ENCODE measurements around the gene HINT2. TPM values are rescaled to one million over a fixed set of nuclear protein-coding genes. Genes with fewer than 3 reads are reported as not detected.

HINT2 gene
- polyA plus RNA-seq, 1 experiment, result 17.5 TPM

GRCh38 chr9:35792024-35792813 lies 22.6 kb downstream of the HINT2 start:
- ChIA-PET POLR2A (interaction anchor here (0.6 kb wide), 1 partner anchor 252 kb away, joined by 5 read pairs; no protein-coding TSS in a partner anchor), CTCF (interaction anchor here (0.6 to 2.2 kb wide), 5 partner anchors 26 to 154 kb away, joined by 3 to 9 read pairs (median 5); no protein-coding TSS in a partner anchor)
- Histone ChIP-seq H3K27me3 (ENCODE audit: control insufficient read depth, insufficient read depth, low read length) (no peaks in the 10 kb centered on the region), H3K4me3 (ENCODE audit: low read depth, low read length) (peak overlapping the region; percentile 65), H3K27ac (ENCODE audit: low read depth, low read length) (no peak overlapping the region), H3K9me3 (ENCODE audit: control insufficient read depth, insufficient read depth, low read length) (no peaks in the 10 kb centered on the region; the same call in 1 of the 2 replicates)
- no peak for TF ChIP-seq CTCF (IDR thresholded peaks at IDR 0.05; ENCODE audit: low read depth, low read length)
- DNase-seq (ENCODE audit: low read depth, low spot score), result no peak

GRCh38 chr9:35791297-35791921 lies 23.4 kb downstream of the HINT2 start, which contains the start of gene NPR2:
Gene NPR2, plus strand, starts transcription at chr9:35791591. Its CDS starts 818 bp downstream, at chr9:35792409.
- ChIA-PET POLR2A (interaction anchor here (0.6 kb wide), 1 partner anchor 253 kb away, joined by 5 read pairs; no protein-coding TSS in a partner anchor), CTCF (interaction anchor here (0.6 to 2.2 kb wide), 4 partner anchors 26 to 154 kb away, joined by 5 to 9 read pairs (median 6); no protein-coding TSS in a partner anchor)
- peak within 1 kb of the TSS; percentile 31 for H3K27ac ChIP-seq (ENCODE audit: low read depth, low read length)
- H3K9me3 ChIP-seq (ENCODE audit: control insufficient read depth, insufficient read depth, low read length), result no peaks in the 10 kb centered on the region; the same call in 1 of the 2 replicates
- no peak for DNase-seq (ENCODE audit: low read depth, low spot score)
- H3K4me3 ChIP-seq (ENCODE audit: low read depth, low read length), result peak within 1 kb of the TSS; percentile 65
- no peak for TF ChIP-seq CTCF (IDR thresholded peaks at IDR 0.05; ENCODE audit: low read depth, low read length)
- H3K27me3 ChIP-seq (ENCODE audit: control insufficient read depth, insufficient read depth, low read length), result no peaks in the 10 kb centered on the region

GRCh38 chr9:35790385-35791296 lies 24.2 kb downstream of the HINT2 start:
- CTCF ChIA-PET, result interaction anchor here (0.5 to 4.2 kb wide), 61 partner anchors 8 to 381 kb away, joined by 3 to 108 read pairs (median 4); partner anchors contain the start of genes CREB3, HINT2, HRCT1 and SPAG8
- Histone ChIP-seq H3K9me3 (ENCODE audit: control insufficient read depth, insufficient read depth, low read length) (no peaks in the 10 kb centered on the region; the same call in 1 of the 2 replicates), H3K27me3 (ENCODE audit: control insufficient read depth, insufficient read depth, low read length) (peaks cover 3% of the 10 kb centered on the region), H3K27ac (ENCODE audit: low read depth, low read length) (peak overlapping the region; percentile 31), H3K4me3 (ENCODE audit: low read depth, low read length) (no peak overlapping the region)
- peak; percentile 65 for DNase-seq (ENCODE audit: low read depth, low spot score)
- POLR2A ChIA-PET, result interaction anchor here (0.6 to 1.4 kb wide), 6 partner anchors 21 to 155 kb away, joined by 3 to 4 read pairs (median 3); partner anchors contain the start of genes CREB3, HINT2, SPAG8 and TLN1
- peak; percentile 91 for TF ChIP-seq CTCF (IDR thresholded peaks at IDR 0.05; ENCODE audit: low read depth, low read length)

- no peak for TF ChIP-seq CTCF (IDR thresholded peaks at IDR 0.05; ENCODE audit: low read depth, low read length)
Observed at GRCh38 chr9:35790025-35790384, 24.8 kb downstream of the HINT2 start.

More at GRCh38 chr9:35790025-35790384, 24.8 kb downstream of the HINT2 start:
- ChIA-PET POLR2A (interaction anchor here (0.6 to 1.4 kb wide), 6 partner anchors 22 to 156 kb away, joined by 3 to 4 read pairs (median 3); partner anchors contain the start of genes CREB3, HINT2, SPAG8 and TLN1), CTCF (interaction anchor here (0.6 to 4.2 kb wide), 46 partner anchors 9 to 382 kb away, joined by 3 to 108 read pairs (median 5); partner anchors contain the start of genes CREB3, HINT2, HRCT1 and SPAG8)
- H3K27me3 ChIP-seq (ENCODE audit: control insufficient read depth, insufficient read depth, low read length), result peaks cover 4% of the 10 kb centered on the region
- H3K4me3 ChIP-seq (ENCODE audit: low read depth, low read length), result no peak overlapping the region
- H3K27ac ChIP-seq (ENCODE audit: low read depth, low read length), result no peak overlapping the region
- DNase-seq (ENCODE audit: low read depth, low spot score), result no peak
- no peaks in the 10 kb centered on the region; the same call in 1 of the 2 replicates for H3K9me3 ChIP-seq (ENCODE audit: control insufficient read depth, insufficient read depth, low read length)
